GM19468 (cell line): ENCODE results near the gene ABHD17B.

ENCODE experiments used
- ATAC-seq: cut with Tn5 transposase; IDR thresholded peaks from one replicate; pipeline ENCODE4 v1.9.1; 2021; ENCODE audit warnings: mild to moderate bottlenecking, moderate library complexity, moderate number of reproducible peaks; ENCODE audit not compliant: unreplicated experiment; ENCODE audit errors: extremely low read depth

ABHD17B gene

DNA sequence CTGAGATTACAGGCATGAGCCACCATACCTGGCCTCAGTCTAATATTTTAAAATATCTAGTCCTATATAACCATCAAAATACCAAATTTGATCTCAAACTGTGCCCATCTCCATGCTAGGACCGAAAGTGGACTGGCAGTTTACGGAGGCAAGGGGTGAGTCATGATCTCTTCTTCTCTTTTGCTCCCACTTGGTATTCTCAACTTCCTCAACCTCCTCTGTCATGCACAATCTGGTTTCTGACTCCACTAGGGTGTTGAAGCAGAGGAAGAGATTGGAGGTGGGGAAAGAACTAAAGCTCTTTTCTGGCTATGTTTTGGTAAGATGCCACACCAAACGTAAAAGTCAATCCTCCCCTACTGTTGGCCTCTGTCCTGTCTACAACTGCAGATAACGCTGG lies 86.7 kb downstream of the ABHD17B start:
- ATAC-seq: no peak

DNA sequence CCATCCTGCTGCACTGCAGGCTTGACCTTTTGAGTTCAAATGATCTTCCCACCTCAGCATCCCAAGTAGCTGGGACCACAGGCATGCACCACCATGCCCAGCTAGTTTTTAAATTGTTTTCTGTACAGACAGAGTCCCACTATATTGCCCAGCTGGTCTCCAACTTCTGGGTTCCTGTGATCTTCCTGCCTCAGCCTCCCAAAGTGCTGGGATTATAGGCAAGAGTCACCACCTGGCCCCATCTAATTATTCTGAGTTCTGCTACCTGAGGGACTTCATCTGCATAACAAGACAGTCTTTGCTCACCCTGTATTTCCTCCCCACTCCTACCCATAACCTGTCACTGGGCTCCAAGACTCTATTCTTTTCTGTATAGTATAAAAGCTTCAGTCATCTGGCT lies 88.1 kb downstream of the ABHD17B start:
- ATAC-seq: no peak

DNA sequence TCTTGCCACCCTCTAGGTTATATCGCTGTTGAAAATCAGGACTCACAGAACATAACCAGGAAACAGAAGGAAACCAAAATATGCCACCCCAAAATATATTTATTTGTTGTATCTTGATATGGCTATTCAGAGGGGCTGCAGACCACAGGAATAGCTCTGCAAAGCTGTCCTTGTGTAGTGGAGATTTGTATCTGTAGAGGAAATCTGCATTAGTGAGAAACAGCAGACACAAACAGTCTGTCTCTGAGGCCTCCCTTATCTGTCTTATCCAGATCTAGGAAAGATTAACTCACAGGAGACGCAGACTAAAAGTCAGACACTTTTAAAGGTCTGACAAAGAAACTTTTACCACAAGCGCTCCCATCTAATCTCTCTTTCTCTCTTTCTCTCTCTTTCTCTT lies 88.5 kb downstream of the ABHD17B start:
- ATAC-seq: no peak

DNA sequence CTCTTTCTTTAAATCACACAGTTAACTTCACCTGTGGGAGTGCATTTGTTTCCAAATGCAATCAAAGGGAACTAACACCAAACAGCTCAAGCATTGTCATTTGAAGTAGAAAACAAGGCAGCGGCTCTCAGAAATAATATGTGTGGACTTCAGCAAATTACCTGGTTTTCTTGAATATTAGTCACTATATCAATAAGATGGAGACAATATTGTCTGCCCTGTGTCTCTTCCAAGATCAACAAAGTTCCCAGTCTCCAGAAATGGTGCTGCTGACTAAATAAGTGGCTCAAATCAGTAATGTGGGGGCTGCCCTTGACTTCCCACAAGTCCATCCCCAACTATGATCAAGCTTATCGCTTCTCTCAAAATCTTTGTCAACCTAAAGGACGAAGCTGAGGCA lies 89.6 kb downstream of the ABHD17B start:
- ATAC-seq: no peak

DNA sequence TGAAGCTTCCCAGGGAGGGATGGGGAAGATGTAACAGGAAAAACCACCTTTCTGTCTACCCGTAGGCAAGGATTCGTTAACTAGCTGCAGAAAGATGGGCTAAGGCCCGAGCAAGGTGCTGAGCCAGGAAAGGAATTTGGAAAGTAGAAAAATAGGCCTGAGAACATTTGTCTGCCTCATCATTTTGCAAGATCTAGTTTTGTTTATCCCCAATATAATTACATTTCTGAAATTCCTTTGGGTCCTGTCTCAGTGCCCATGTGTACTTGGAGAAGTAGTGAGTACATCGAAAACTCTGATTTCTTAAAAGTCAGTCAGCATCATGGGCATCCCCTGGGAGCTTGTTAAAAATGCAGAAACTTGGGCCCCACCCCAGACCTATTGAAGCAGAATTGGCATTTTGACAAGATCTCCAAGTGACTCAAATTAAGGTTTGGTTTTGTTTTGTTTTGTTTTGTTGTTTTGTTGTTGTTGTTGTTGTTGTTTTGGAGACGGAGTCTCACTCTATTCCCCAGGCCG lies 90.5 kb downstream of the ABHD17B start:
- ATAC-seq: no peak

DNA sequence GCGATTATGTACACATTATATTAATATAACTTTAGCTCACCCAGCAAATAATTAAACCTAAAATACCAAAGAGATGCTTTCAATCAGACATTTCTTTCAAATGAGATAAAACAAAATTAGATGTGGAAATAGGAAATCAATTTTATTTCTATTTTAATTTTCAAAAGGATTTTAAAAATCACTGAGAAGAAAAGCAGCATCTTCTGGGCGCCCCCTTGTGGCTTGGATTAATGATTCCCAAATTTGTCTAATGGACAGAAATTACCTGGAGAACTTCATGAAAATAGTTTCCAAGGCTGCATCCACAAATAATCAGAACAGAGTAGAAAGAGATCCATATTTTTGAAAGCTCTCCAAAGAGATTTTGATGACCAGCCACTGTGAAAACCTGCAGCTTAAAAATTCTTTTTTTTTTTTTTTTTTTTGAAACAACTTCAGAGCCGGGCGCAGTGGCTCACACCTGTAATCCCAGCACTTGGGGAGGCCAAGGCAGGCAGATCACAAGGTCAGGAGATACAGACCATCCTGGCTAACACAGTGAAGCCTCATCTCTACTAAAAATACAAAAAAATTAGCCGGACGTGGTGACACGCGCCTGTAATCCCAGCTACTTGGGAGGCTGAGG lies 91.8 kb downstream of the ABHD17B start:
- no peak for ATAC-seq

DNA sequence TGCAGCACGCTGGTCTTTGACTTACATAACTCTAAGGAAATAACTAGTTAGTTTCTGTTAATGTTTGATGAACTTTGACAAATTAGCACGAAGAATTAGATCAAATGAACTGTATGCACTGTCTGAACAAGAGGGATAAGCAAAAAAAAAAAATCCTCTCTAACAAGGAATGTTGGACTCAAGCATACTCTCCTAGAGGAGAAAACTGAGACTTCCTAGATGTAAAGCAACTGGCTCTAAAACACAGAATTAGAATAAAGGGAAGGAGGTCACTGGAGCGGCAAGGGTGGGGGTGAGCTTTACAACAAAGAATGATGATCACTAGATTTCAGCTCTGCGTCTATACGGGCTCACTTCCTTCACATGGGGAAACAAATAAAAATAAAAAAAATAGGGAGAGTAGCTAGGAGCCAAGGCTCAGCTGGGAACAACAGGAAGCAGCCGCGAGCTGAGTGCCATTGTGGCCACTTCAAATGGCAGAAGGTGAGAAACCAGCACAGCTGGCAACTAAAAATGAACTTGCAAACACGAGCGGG lies 94.0 kb downstream of the ABHD17B start:
- ATAC-seq: no peak
